ENCODE results near the gene GRIK1.
A peak's percentile ranks its signal among the peaks of the same experiment; 100 is the strongest.

The GRIK1 gene

GRCh38 chr21:29940361-29940760, 565 bp upstream of the GRIK1 start:
- H3K27ac Mint-ChIP-seq: no peak overlapping the region
- H3K4me3 Mint-ChIP-seq: no peak overlapping the region
- ATAC-seq (no peak), DNase-seq (ENCODE audit: low spot score in 2 of 2) (no peak)
- H3K36me3 Mint-ChIP-seq: no peaks in the 10 kb centered on the region
- H3K4me1 Mint-ChIP-seq: no peaks in the 10 kb centered on the region
- peaks cover 9% of the 10 kb centered on the region for H3K9me3 Mint-ChIP-seq

GRCh38 chr21:29939104-29939923, 482 bp downstream of the GRIK1 start:
- Mint-ChIP-seq H3K4me1 (no peaks in the 10 kb centered on the region), H3K4me3 (no peak overlapping the region), H3K9me3 (peaks cover 8% of the 10 kb centered on the region), H3K27ac (no peak overlapping the region), H3K36me3 (no peaks in the 10 kb centered on the region)
- DNase-seq (ENCODE audit: low spot score in 2 of 2): no peak
- ATAC-seq: no peak

- peaks cover 5% of the 10 kb centered on the region for H3K9me3 Mint-ChIP-seq
- no peak overlapping the region for H3K27ac Mint-ChIP-seq
- no peaks in the 10 kb centered on the region for H3K36me3 Mint-ChIP-seq
- H3K4me1 Mint-ChIP-seq: no peaks in the 10 kb centered on the region
- DNase-seq (ENCODE audit: low spot score in 2 of 2) (no peak), ATAC-seq (no peak)
- H3K4me3 Mint-ChIP-seq: no peak overlapping the region
Measured at GRCh38 chr21:29938776-29939103, 1.1 kb downstream of the GRIK1 start.

- DNase-seq (ENCODE audit: low spot score in 2 of 2): no peak
- no peak for ATAC-seq
- H3K4me3 Mint-ChIP-seq: no peak overlapping the region
- no peak overlapping the region for H3K27ac Mint-ChIP-seq
- H3K4me1 Mint-ChIP-seq: no peaks in the 10 kb centered on the region
- H3K36me3 Mint-ChIP-seq: no peaks in the 10 kb centered on the region
- H3K9me3 Mint-ChIP-seq: peaks cover 4% of the 10 kb centered on the region
Measured at GRCh38 chr21:29933088-29933487, 6.7 kb downstream of the GRIK1 start.

GRCh38 chr21:29928537-29928936, 11.3 kb downstream of the GRIK1 start:
- Mint-ChIP-seq H3K4me3 (no peak overlapping the region), H3K36me3 (no peaks in the 10 kb centered on the region), H3K27ac (no peak overlapping the region), H3K9me3 (peaks cover 4% of the 10 kb centered on the region), H3K4me1 (no peaks in the 10 kb centered on the region)
- ATAC-seq (no peak), DNase-seq (ENCODE audit: low spot score in 2 of 2) (no peak)

GRCh38 chr21:29920938-29921337, 18.9 kb downstream of the GRIK1 start:
- no peaks in the 10 kb centered on the region for H3K4me1 Mint-ChIP-seq
- no peak for ATAC-seq
- no peaks in the 10 kb centered on the region for H3K36me3 Mint-ChIP-seq
- peaks cover 4% of the 10 kb centered on the region for H3K9me3 Mint-ChIP-seq
- no peak overlapping the region for H3K27ac Mint-ChIP-seq
- DNase-seq (ENCODE audit: low spot score in 2 of 2): no peak
- no peak overlapping the region for H3K4me3 Mint-ChIP-seq

- H3K36me3 Mint-ChIP-seq: no peaks in the 10 kb centered on the region
- H3K9me3 Mint-ChIP-seq: peaks cover 9% of the 10 kb centered on the region
- H3K4me3 Mint-ChIP-seq: no peak overlapping the region
- H3K4me1 Mint-ChIP-seq: no peaks in the 10 kb centered on the region
- no peak for DNase-seq (ENCODE audit: low spot score in 2 of 2)
- no peak overlapping the region for H3K27ac Mint-ChIP-seq
- no peak for ATAC-seq
Measured at GRCh38 chr21:29914326-29914725, 25.5 kb downstream of the GRIK1 start.

GRCh38 chr21:29909571-29909970, 30.2 kb downstream of the GRIK1 start:
- no peaks in the 10 kb centered on the region for H3K36me3 Mint-ChIP-seq
- H3K4me3 Mint-ChIP-seq: no peak overlapping the region
- H3K27ac Mint-ChIP-seq: no peak overlapping the region
- peaks cover 2% of the 10 kb centered on the region for H3K9me3 Mint-ChIP-seq
- H3K4me1 Mint-ChIP-seq: no peaks in the 10 kb centered on the region
- DNase-seq (ENCODE audit: low spot score in 2 of 2) (no peak), ATAC-seq (no peak)

GRCh38 chr21:29904359-29905282, 35.2 kb downstream of the GRIK1 start:
- H3K9me3 Mint-ChIP-seq: peaks cover 5% of the 10 kb centered on the region

GRCh38 chr21:29896884-29897283, 42.9 kb downstream of the GRIK1 start:
- no peaks in the 10 kb centered on the region for H3K4me1 Mint-ChIP-seq
- no peaks in the 10 kb centered on the region for H3K36me3 Mint-ChIP-seq
- ATAC-seq (no peak), DNase-seq (ENCODE audit: low spot score in 2 of 2) (no peak)
- H3K27ac Mint-ChIP-seq: no peak overlapping the region
- H3K9me3 Mint-ChIP-seq: peaks cover 8% of the 10 kb centered on the region
- H3K4me3 Mint-ChIP-seq: no peak overlapping the region

More at GRCh38 chr21:29904359-29905282, 35.2 kb downstream of the GRIK1 start:
- Mint-ChIP-seq H3K4me3 (no peak overlapping the region), H3K4me1 (no peaks in the 10 kb centered on the region), H3K36me3 (no peaks in the 10 kb centered on the region), H3K27ac (no peak overlapping the region)
- DNase-seq (ENCODE audit: low spot score in 2 of 2) (no peak), ATAC-seq (peak; percentile 24)

GRCh38 chr21:29893687-29894086, 46.1 kb downstream of the GRIK1 start:
- ATAC-seq (peak; percentile 24), DNase-seq (ENCODE audit: low spot score in 2 of 2) (no peak)
- no peaks in the 10 kb centered on the region for H3K4me1 Mint-ChIP-seq
- H3K27ac Mint-ChIP-seq: no peak overlapping the region
- no peak overlapping the region for H3K4me3 Mint-ChIP-seq
- H3K9me3 Mint-ChIP-seq: peaks cover 5% of the 10 kb centered on the region
- H3K36me3 Mint-ChIP-seq: no peaks in the 10 kb centered on the region

GRCh38 chr21:29892379-29892778, 47.4 kb downstream of the GRIK1 start:
- Mint-ChIP-seq H3K36me3 (no peaks in the 10 kb centered on the region), H3K4me1 (no peaks in the 10 kb centered on the region), H3K27ac (no peak overlapping the region), H3K4me3 (no peak overlapping the region), H3K9me3 (peaks cover 8% of the 10 kb centered on the region)
- DNase-seq (ENCODE audit: low spot score in 2 of 2) (no peak), ATAC-seq (no peak)

GRCh38 chr21:29888437-29888836, 51.4 kb downstream of the GRIK1 start:
- no peak overlapping the region for H3K27ac Mint-ChIP-seq
- DNase-seq (ENCODE audit: low spot score in 2 of 2) (no peak), ATAC-seq (no peak)
- no peak overlapping the region for H3K4me3 Mint-ChIP-seq
- peaks cover 7% of the 10 kb centered on the region for H3K9me3 Mint-ChIP-seq
- no peaks in the 10 kb centered on the region for H3K36me3 Mint-ChIP-seq
- no peaks in the 10 kb centered on the region for H3K4me1 Mint-ChIP-seq

GRCh38 chr21:29887313-29888009, 52.3 kb downstream of the GRIK1 start:
- no peak for DNase-seq (ENCODE audit: low spot score in 2 of 2)
- Mint-ChIP-seq H3K9me3 (peaks cover 7% of the 10 kb centered on the region), H3K27ac (no peak overlapping the region), H3K4me1 (no peaks in the 10 kb centered on the region), H3K4me3 (no peak overlapping the region), H3K36me3 (no peaks in the 10 kb centered on the region)
- no peak for ATAC-seq

GRCh38 chr21:29885491-29885890, 54.3 kb downstream of the GRIK1 start:
- ATAC-seq: no peak

More at GRCh38 chr21:29885491-29885890, 54.3 kb downstream of the GRIK1 start:
- Mint-ChIP-seq H3K4me1 (no peaks in the 10 kb centered on the region), H3K9me3 (peaks cover 6% of the 10 kb centered on the region), H3K4me3 (no peak overlapping the region), H3K27ac (no peak overlapping the region), H3K36me3 (no peaks in the 10 kb centered on the region)
- no peak for DNase-seq (ENCODE audit: low spot score in 2 of 2)
